HEK293 (cell line): ENCODE measurements around the gene VCL.

Source experiments
- GLIS1 ChIP-seq: fragments of 450-650 bp; formaldehyde crosslinking; IDR thresholded peaks from 2 replicates; pipeline ENCODE4 v1.5.1; 2016; ENCODE audit warnings: missing biosample characterization, missing genetic modification characterization
- IKZF3 ChIP-seq: fragments of 450-650 bp; IDR thresholded peaks from 2 replicates; pipeline ENCODE4 v1.5.0; 2018; ENCODE audit warnings: missing biosample characterization, mild to moderate bottlenecking, missing genetic modification characterization, moderate library complexity
- KLF1 ChIP-seq: fragments of 450-650 bp; formaldehyde crosslinking; IDR thresholded peaks from 2 replicates; pipeline ENCODE4 v1.5.1; 2016; ENCODE audit warnings: missing biosample characterization, missing genetic modification characterization
- KLF10 ChIP-seq: fragments of 450-650 bp; IDR thresholded peaks from 2 replicates; pipeline ENCODE4 v1.5.1; 2018; ENCODE audit warnings: missing biosample characterization, mild to moderate bottlenecking, missing genetic modification characterization
- KLF7 ChIP-seq: fragments of 450-650 bp; formaldehyde crosslinking; IDR thresholded peaks from 2 replicates; pipeline ENCODE4 v1.5.1; 2016; ENCODE audit warnings: missing biosample characterization, missing genetic modification characterization, borderline replicate concordance
- MEIS1 ChIP-seq: sonication (generic); formaldehyde crosslinking; IDR thresholded peaks from 2 replicates; pipeline ENCODE4 v1.8.1; 2022; ENCODE audit warnings: missing genetic modification reagents, mild to moderate bottlenecking, borderline replicate concordance
- MYNN ChIP-seq: fragments of 450-650 bp; formaldehyde crosslinking; IDR thresholded peaks from 2 replicates; pipeline ENCODE4 v1.5.1; 2016; ENCODE audit warnings: missing biosample characterization, missing genetic modification characterization, borderline replicate concordance
- OVOL3 ChIP-seq: fragments of 450-650 bp; formaldehyde crosslinking; IDR thresholded peaks from 2 replicates; pipeline ENCODE4 v1.5.1; 2016; ENCODE audit warnings: missing biosample characterization, missing genetic modification characterization
- PRDM1 ChIP-seq: fragments of 450-650 bp; formaldehyde crosslinking; IDR thresholded peaks from 2 replicates; pipeline ENCODE4; 2016; ENCODE audit warnings: missing biosample characterization, missing genetic modification characterization
- SCRT1 ChIP-seq: fragments of 450-650 bp; formaldehyde crosslinking; IDR thresholded peaks from 2 replicates; pipeline ENCODE4 v1.5.1; 2016; ENCODE audit warnings: missing biosample characterization, missing genetic modification characterization, borderline replicate concordance
- YY2 ChIP-seq: fragments of 450-650 bp; formaldehyde crosslinking; IDR thresholded peaks from 2 replicates; pipeline ENCODE4 v1.5.1; 2016; ENCODE audit warnings: missing biosample characterization, missing genetic modification characterization
- ZBTB48 ChIP-seq: fragments of 450-650 bp; formaldehyde crosslinking; IDR thresholded peaks from 2 replicates; pipeline ENCODE4 v1.5.1; 2016; ENCODE audit warnings: missing biosample characterization, missing genetic modification characterization
- ZFP41 ChIP-seq: fragments of 450-650 bp; formaldehyde crosslinking; IDR thresholded peaks from 2 replicates; pipeline ENCODE4 v1.5.1; 2016; ENCODE audit warnings: missing biosample characterization, missing genetic modification characterization, borderline replicate concordance
- ZNF114 ChIP-seq: fragments of 450-650 bp; formaldehyde crosslinking; IDR thresholded peaks from 2 replicates; pipeline ENCODE4 v1.5.0; 2017; ENCODE audit warnings: missing biosample characterization, missing genetic modification characterization
- ZNF214 ChIP-seq: fragments of 450-650 bp; formaldehyde crosslinking; IDR thresholded peaks from 2 replicates; pipeline ENCODE4 v1.5.1; 2017; ENCODE audit warnings: missing biosample characterization, mild to moderate bottlenecking, missing genetic modification characterization, borderline replicate concordance
- ZNF350 ChIP-seq: fragments of 450-650 bp; formaldehyde crosslinking; IDR thresholded peaks from 2 replicates; pipeline ENCODE4 v1.5.0; 2017; ENCODE audit warnings: missing biosample characterization, mild to moderate bottlenecking, missing genetic modification characterization
- ZNF521 ChIP-seq: fragments of 450-650 bp; formaldehyde crosslinking; IDR thresholded peaks from 2 replicates; pipeline ENCODE4 v1.5.1; 2017; ENCODE audit warnings: missing biosample characterization, mild to moderate bottlenecking, missing genetic modification characterization
- ZNF548 ChIP-seq: fragments of 450-650 bp; formaldehyde crosslinking; IDR thresholded peaks from 2 replicates; pipeline ENCODE4 v1.5.1; 2016; ENCODE audit warnings: missing biosample characterization, missing genetic modification characterization
- ZNF560 ChIP-seq: fragments of 450-650 bp; formaldehyde crosslinking; IDR thresholded peaks from 2 replicates; pipeline ENCODE4 v1.5.1; 2017; ENCODE audit warnings: missing biosample characterization, missing genetic modification characterization, borderline replicate concordance
- ZNF561 ChIP-seq: fragments of 450-650 bp; IDR thresholded peaks from 2 replicates; pipeline ENCODE4 v1.5.1; 2018; ENCODE audit warnings: missing biosample characterization, missing genetic modification characterization, borderline replicate concordance
- ZNF585B ChIP-seq: fragments of 450-650 bp; formaldehyde crosslinking; IDR thresholded peaks from 2 replicates; pipeline ENCODE4 v1.5.1; 2016; ENCODE audit warnings: missing biosample characterization, missing genetic modification characterization
- ZNF596 ChIP-seq: fragments of 450-650 bp; IDR thresholded peaks from 2 replicates; pipeline ENCODE4 v1.5.0; 2018; ENCODE audit warnings: missing biosample characterization, mild to moderate bottlenecking, missing genetic modification characterization, moderate library complexity
- ZNF791 ChIP-seq: fragments of 450-650 bp; formaldehyde crosslinking; IDR thresholded peaks from 2 replicates; pipeline ENCODE4 v1.5.1; 2016; ENCODE audit warnings: missing biosample characterization, missing genetic modification characterization
- ZSCAN30 ChIP-seq: fragments of 450-650 bp; IDR thresholded peaks from 2 replicates; pipeline ENCODE4 v1.5.1; 2018; ENCODE audit warnings: missing biosample characterization, mild to moderate bottlenecking, missing genetic modification characterization, moderate library complexity
- TF ChIP-seq, protein P1 (sequence below): fragments of 450-650 bp; formaldehyde crosslinking; IDR thresholded peaks from 2 replicates; pipeline ENCODE4 v1.5.1; 2016; ENCODE audit warnings: missing biosample characterization, missing genetic modification characterization
- TF ChIP-seq, protein P2 (sequence below): fragments of 450-650 bp; formaldehyde crosslinking; IDR thresholded peaks from 2 replicates; pipeline ENCODE4 v1.5.1; 2016; ENCODE audit warnings: missing biosample characterization, missing genetic modification characterization
- TF ChIP-seq, protein P3 (sequence below): fragments of 450-650 bp; formaldehyde crosslinking; IDR thresholded peaks from 2 replicates; pipeline ENCODE4 v1.5.1; 2016; ENCODE audit warnings: missing biosample characterization, missing genetic modification characterization
- TF ChIP-seq, protein P4 (sequence below): fragments of 450-650 bp; formaldehyde crosslinking; IDR thresholded peaks from 2 replicates; pipeline ENCODE4 v1.5.1; 2016; ENCODE audit warnings: missing biosample characterization, missing genetic modification characterization
- TF ChIP-seq, protein P5 (sequence below): fragments of 450-650 bp; formaldehyde crosslinking; IDR thresholded peaks from 2 replicates; pipeline ENCODE4 v1.5.0; 2017; ENCODE audit warnings: missing biosample characterization, missing genetic modification characterization, borderline replicate concordance
- TF ChIP-seq, protein P6 (sequence below): fragments of 450-650 bp; IDR thresholded peaks from 2 replicates; pipeline ENCODE4 v1.5.1; 2018; ENCODE audit warnings: missing biosample characterization, missing genetic modification characterization

The VCL gene

DNA sequence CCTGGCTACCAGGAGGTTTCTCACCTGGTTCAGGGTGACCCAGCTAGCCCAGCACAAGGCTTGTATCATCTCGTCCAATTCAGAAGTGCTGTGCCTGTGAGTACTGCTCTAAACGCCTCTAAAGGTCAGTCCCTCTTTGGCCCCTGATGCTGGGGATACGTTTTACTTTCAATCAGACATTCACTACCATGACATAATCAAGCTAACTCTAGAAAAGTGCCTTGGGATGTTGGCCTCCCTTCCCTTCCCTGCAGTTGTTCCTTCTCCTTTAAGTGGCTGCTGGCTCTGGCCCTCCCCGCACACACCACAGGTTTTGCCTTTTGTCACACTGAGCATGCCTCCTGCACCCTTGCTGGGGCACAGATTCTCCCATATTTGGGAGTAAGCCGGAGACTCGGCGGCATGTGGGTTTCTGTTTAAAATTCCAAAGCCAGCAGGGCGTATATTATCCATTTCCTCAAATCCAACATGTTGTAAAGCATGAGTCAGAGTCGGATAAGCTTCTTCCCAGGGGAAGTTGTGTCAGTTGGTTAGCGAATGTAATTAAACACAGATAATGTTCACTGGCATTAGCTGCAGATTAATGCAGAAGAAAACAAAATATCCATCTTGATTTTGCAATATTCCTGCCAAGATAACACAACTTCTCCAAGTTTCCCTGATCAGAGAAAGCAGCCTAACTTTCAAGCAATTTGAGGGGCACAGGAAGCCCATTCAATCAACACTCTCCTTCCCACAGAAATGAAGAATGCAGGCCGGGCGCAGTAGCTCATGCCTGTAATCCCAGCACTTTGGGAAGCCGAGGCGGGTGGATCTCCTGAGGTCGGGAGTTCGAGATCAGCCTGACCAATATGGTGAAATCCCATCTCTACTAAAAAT, 31.8 kb upstream of the VCL start (continued):
- TF ChIP-seq OVOL3 (peak; percentile 71; the same call in 1 of the 2 replicates), ZBTB48 (tag by site-specific recombination) (peak; percentile 79), ZNF585B (tag by site-specific recombination) (no peak), ZSCAN30 (peak; percentile 96), PRDM1 (tag by site-specific recombination) (peak; percentile 95), KLF1 (tag by site-specific recombination) (0 out of 2 replicates have a peak, but pooled peaks have one; percentile 18), ZNF521 (no peak), YY2 (no peak), ZNF560 (tag by site-specific recombination) (no peak), IKZF3 (peak; percentile 95), KLF7 (tag by site-specific recombination) (no peak), ZNF561 (tag by site-specific recombination) (peak; percentile 57; the same call in 1 of the 2 replicates), MYNN (tag by site-specific recombination) (no peak), MEIS1 (no peak), ZNF114 (no peak), SCRT1 (tag by site-specific recombination) (peak; percentile 97), ZNF791 (no peak), GLIS1 (peak; percentile 68), ZNF596 (tag by site-specific recombination) (no peak), KLF10 (tag by site-specific recombination) (peak; percentile 75), ZNF214 (tag by site-specific recombination) (no peak), ZNF548 (tag by site-specific recombination) (no peak), ZNF350 (no peak), ZFP41 (tag by site-specific recombination) (no peak)
- TF ChIP-seq, protein P1, sequence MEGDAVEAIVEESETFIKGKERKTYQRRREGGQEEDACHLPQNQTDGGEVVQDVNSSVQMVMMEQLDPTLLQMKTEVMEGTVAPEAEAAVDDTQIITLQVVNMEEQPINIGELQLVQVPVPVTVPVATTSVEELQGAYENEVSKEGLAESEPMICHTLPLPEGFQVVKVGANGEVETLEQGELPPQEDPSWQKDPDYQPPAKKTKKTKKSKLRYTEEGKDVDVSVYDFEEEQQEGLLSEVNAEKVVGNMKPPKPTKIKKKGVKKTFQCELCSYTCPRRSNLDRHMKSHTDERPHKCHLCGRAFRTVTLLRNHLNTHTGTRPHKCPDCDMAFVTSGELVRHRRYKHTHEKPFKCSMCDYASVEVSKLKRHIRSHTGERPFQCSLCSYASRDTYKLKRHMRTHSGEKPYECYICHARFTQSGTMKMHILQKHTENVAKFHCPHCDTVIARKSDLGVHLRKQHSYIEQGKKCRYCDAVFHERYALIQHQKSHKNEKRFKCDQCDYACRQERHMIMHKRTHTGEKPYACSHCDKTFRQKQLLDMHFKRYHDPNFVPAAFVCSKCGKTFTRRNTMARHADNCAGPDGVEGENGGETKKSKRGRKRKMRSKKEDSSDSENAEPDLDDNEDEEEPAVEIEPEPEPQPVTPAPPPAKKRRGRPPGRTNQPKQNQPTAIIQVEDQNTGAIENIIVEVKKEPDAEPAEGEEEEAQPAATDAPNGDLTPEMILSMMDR (tag by site-specific recombination): no peak
- TF ChIP-seq, protein P2, sequence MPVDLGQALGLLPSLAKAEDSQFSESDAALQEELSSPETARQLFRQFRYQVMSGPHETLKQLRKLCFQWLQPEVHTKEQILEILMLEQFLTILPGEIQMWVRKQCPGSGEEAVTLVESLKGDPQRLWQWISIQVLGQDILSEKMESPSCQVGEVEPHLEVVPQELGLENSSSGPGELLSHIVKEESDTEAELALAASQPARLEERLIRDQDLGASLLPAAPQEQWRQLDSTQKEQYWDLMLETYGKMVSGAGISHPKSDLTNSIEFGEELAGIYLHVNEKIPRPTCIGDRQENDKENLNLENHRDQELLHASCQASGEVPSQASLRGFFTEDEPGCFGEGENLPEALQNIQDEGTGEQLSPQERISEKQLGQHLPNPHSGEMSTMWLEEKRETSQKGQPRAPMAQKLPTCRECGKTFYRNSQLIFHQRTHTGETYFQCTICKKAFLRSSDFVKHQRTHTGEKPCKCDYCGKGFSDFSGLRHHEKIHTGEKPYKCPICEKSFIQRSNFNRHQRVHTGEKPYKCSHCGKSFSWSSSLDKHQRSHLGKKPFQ (tag by site-specific recombination): peak; percentile 52
- TF ChIP-seq, protein P3, sequence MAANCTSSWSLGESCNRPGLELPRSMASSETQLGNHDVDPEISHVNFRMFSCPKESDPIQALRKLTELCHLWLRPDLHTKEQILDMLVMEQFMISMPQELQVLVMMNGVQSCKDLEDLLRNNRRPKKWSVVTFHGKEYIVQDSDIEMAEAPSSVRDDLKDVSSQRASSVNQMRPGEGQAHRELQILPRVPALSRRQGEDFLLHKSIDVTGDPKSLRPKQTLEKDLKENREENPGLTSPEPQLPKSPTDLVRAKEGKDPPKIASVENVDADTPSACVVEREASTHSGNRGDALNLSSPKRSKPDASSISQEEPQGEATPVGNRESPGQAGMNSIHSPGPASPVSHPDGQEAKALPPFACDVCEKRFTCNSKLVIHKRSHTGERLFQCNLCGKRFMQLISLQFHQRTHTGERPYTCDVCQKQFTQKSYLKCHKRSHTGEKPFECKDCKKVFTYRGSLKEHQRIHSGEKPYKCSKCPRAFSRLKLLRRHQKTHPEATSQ (tag by site-specific recombination): no peak
- TF ChIP-seq, protein P4, sequence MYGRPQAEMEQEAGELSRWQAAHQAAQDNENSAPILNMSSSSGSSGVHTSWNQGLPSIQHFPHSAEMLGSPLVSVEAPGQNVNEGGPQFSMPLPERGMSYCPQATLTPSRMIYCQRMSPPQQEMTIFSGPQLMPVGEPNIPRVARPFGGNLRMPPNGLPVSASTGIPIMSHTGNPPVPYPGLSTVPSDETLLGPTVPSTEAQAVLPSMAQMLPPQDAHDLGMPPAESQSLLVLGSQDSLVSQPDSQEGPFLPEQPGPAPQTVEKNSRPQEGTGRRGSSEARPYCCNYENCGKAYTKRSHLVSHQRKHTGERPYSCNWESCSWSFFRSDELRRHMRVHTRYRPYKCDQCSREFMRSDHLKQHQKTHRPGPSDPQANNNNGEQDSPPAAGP (tag by site-specific recombination): peak; percentile 75; the same call in 1 of the 2 replicates
- TF ChIP-seq, protein P5, sequence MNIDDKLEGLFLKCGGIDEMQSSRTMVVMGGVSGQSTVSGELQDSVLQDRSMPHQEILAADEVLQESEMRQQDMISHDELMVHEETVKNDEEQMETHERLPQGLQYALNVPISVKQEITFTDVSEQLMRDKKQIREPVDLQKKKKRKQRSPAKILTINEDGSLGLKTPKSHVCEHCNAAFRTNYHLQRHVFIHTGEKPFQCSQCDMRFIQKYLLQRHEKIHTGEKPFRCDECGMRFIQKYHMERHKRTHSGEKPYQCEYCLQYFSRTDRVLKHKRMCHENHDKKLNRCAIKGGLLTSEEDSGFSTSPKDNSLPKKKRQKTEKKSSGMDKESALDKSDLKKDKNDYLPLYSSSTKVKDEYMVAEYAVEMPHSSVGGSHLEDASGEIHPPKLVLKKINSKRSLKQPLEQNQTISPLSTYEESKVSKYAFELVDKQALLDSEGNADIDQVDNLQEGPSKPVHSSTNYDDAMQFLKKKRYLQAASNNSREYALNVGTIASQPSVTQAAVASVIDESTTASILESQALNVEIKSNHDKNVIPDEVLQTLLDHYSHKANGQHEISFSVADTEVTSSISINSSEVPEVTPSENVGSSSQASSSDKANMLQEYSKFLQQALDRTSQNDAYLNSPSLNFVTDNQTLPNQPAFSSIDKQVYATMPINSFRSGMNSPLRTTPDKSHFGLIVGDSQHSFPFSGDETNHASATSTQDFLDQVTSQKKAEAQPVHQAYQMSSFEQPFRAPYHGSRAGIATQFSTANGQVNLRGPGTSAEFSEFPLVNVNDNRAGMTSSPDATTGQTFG (tag by site-specific recombination): no peak
- TF ChIP-seq, protein P6, sequence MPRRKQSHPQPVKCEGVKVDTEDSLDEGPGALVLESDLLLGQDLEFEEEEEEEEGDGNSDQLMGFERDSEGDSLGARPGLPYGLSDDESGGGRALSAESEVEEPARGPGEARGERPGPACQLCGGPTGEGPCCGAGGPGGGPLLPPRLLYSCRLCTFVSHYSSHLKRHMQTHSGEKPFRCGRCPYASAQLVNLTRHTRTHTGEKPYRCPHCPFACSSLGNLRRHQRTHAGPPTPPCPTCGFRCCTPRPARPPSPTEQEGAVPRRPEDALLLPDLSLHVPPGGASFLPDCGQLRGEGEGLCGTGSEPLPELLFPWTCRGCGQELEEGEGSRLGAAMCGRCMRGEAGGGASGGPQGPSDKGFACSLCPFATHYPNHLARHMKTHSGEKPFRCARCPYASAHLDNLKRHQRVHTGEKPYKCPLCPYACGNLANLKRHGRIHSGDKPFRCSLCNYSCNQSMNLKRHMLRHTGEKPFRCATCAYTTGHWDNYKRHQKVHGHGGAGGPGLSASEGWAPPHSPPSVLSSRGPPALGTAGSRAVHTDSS (tag by site-specific recombination): no peak
